CD4-positive, alpha-beta T cell treated with Interleukin-2 at 100 ng/mL for 4 hours (primary cell): ENCODE measurements around the gene BAG1.

Experiments
- DNase-seq: peaks from one replicate; pipeline ENCODE4 v3.0.0-alpha.2; 2020; ENCODE audit warnings: low spot score

The BAG1 gene

GRCh38 chr9:33210006-33210715 is 54.3 kb downstream of the BAG1 start:
- no peak for DNase-seq

- no peak for DNase-seq
Measured at GRCh38 chr9:33209394-33209793, 55.1 kb downstream of the BAG1 start.

- DNase-seq = no peak
Measured at GRCh38 chr9:33202552-33203201, 61.8 kb downstream of the BAG1 start.
